HCT116 (cell line): ENCODE measurements around the gene AKAP8. TPM values are rescaled to one million over a fixed set of nuclear protein-coding genes. Genes with fewer than 3 reads are reported as not detected.

Experiments
- ATAC-seq: fragments of 200-7000 bp; cut with Tn5 transposase; 2 replicates; pipeline ENCODE4 v1.9.1; 2020; ENCODE audit warnings: mild to moderate bottlenecking, moderate library complexity
- BruUV-seq: library from RNA; stranded (reverse); fragments of 400-500 nt; replicated peaks from 2 replicates; lab custom pipeline; 2021; lab: Mats Ljungman, UMichigan
- CTCF ChIA-PET: fragments of 300-600 bp; sonication (Branson Sonifier 250); formaldehyde crosslinking; loops from one replicate; lab custom pipeline; 2021; ENCODE audit warnings: antibody characterized with exemption; lab: Charles Lee
- POLR2A ChIA-PET: fragments of 300-600, 350-600 bp; sonication (Branson Sonifier 250); formaldehyde crosslinking; loops from one replicate; lab custom pipeline; 2021; ENCODE audit warnings: antibody characterized with exemption; lab: Charles Lee
- RAD21 ChIA-PET, 2 experiments: fragments of 300-600 bp; sonication (Branson Sonifier 250); formaldehyde crosslinking; loops; one replicate each; lab custom pipeline; 2023; ENCODE audit warnings: low total read pairs in 2 of 2; ENCODE audit not compliant: uncharacterized antibody in 2 of 2, unreplicated experiment in 2 of 2, low non-redundant PET in 1 of 2; lab: Charles Lee
- DNase-seq: peaks from one replicate; pipeline ENCODE4 v3.0.0-alpha.2; 2010; ENCODE audit warnings: low read depth, low spot score
- H2AFZ ChIP-seq: fragments of 200-600 bp; shearing (Covaris generic), sonication (generic); 2 replicates; pipeline ENCODE4 v1.6.1; 2017; ENCODE audit warnings: low read depth, mixed run types, mixed read lengths, antibody characterized with exemption, low read length; ENCODE audit not compliant: poor library complexity, severe bottlenecking
- H3K27ac ChIP-seq: 2 replicates; pipeline ENCODE4 v1.5.1; 2012; ENCODE audit warnings: low read depth, low read length
- H3K27me3 ChIP-seq: fragments of 200-600 bp; sonication (generic); 2 replicates; pipeline ENCODE4 v1.6.1; 2016; ENCODE audit warnings: mixed run types, low read length, mixed read lengths; ENCODE audit not compliant: insufficient read depth
- H3K36me3 ChIP-seq, 2 experiments: fragments of 200-500 bp in 1 of 2; fragments of 200-600 bp in 1 of 2; sonication (Bioruptor generic) in 1 of 2; sonication (generic) in 1 of 2; 2 replicates each; pipeline versions ENCODE4 v1.5.1 to v1.6.1; 2014 to 2016; ENCODE audit warnings: low read length in 2 of 2, inconsistent platforms in 1 of 2, mixed read lengths in 1 of 2, mixed run types in 1 of 2; ENCODE audit not compliant: insufficient read depth in 2 of 2, control insufficient read depth in 1 of 2
- H3K4me1 ChIP-seq, 2 experiments: fragments of 200-600 bp in 1 of 2; sonication (generic) in 1 of 2; 2 replicates each; pipeline versions ENCODE4 v1.5.1 to v1.6.1; 2012 to 2017; ENCODE audit warnings: low read length in 2 of 2, inconsistent platforms in 1 of 2, mild to moderate bottlenecking in 1 of 2, mixed read lengths in 1 of 2, mixed run types in 1 of 2, moderate library complexity in 1 of 2; ENCODE audit not compliant: insufficient read depth in 2 of 2, control insufficient read depth in 1 of 2
- H3K4me2 ChIP-seq: fragments of 200-600 bp; sonication (generic); 2 replicates; pipeline ENCODE4 v1.6.1; 2017; ENCODE audit warnings: mixed run types, low read length, mixed read lengths
- H3K4me3 ChIP-seq, 2 experiments: fragments of 200-600 bp in 1 of 2; sonication (generic) in 1 of 2; replicated peaks in 1 of 2; 2 replicates each; pipeline ENCODE4 v1.5.1; 2011 to 2016; ENCODE audit warnings: low read length in 2 of 2, control low read depth in 1 of 2, low read depth in 1 of 2, mild to moderate bottlenecking in 1 of 2, mixed read lengths in 1 of 2, mixed run types in 1 of 2
- H3K79me2 ChIP-seq: fragments of 200-600 bp; sonication (generic); 2 replicates; pipeline ENCODE4 v1.6.1; 2017; ENCODE audit warnings: mild to moderate bottlenecking, mixed run types, low read length, moderate library complexity, mixed read lengths; ENCODE audit not compliant: insufficient read depth
- H3K9ac ChIP-seq: fragments of 200-600 bp; sonication (generic); 2 replicates; pipeline ENCODE4 v1.6.1; 2016; ENCODE audit warnings: low read length, mixed read lengths
- H3K9me2 ChIP-seq: fragments of 200-600 bp; sonication (generic), shearing (Covaris generic); 2 replicates; pipeline ENCODE4 v1.6.1; 2017; ENCODE audit warnings: mixed run types, mild to moderate bottlenecking, moderate library complexity; ENCODE audit not compliant: insufficient read depth
- H3K9me3 ChIP-seq, 2 experiments: fragments of 200-500 bp in 1 of 2; fragments of 200-600 bp in 1 of 2; sonication (Bioruptor generic) in 1 of 2; sonication (generic) in 1 of 2; 2 replicates each; pipeline ENCODE4 v1.6.1; 2014 to 2017; ENCODE audit warnings: low read length in 2 of 2, mixed read lengths in 2 of 2, inconsistent platforms in 1 of 2, low read depth in 1 of 2, mild to moderate bottlenecking in 1 of 2, mixed run types in 1 of 2, moderate library complexity in 1 of 2; ENCODE audit not compliant: control insufficient read depth in 1 of 2, insufficient read depth in 1 of 2
- H4K20me1 ChIP-seq: fragments of 200-600 bp; sonication (generic), shearing (Covaris generic); 2 replicates; pipeline ENCODE4 v1.6.1; 2017; ENCODE audit warnings: mixed run types, mild to moderate bottlenecking, moderate library complexity; ENCODE audit not compliant: insufficient read depth
- CEBPB ChIP-seq: IDR thresholded peaks from 2 replicates; pipeline ENCODE4 v1.6.1; 2012; ENCODE audit warnings: low read depth
- CTCF ChIP-seq, 3 experiments: fragments of 200-600 bp in 1 of 3; sonication (generic) in 1 of 3; IDR thresholded peaks in 2 of 3; conservative IDR thresholded peaks in 1 of 3; 2 replicates each; pipeline ENCODE4 v1.5.1; 2012 to 2017; ENCODE audit warnings: low read depth in 2 of 3, low read length in 2 of 3, antibody characterized with exemption in 1 of 3, borderline replicate concordance in 1 of 3, control low read depth in 1 of 3, mild to moderate bottlenecking in 1 of 3, mixed read lengths in 1 of 3, mixed run types in 1 of 3, moderate library complexity in 1 of 3; ENCODE audit not compliant: insufficient read depth in 1 of 3
- EGR1 ChIP-seq: IDR thresholded peaks from 2 replicates; pipeline ENCODE4 v1.6.1; 2012; ENCODE audit warnings: low read depth
- EZH2 ChIP-seq: fragments of 200-600 bp; sonication (generic); IDR thresholded peaks from 2 replicates; pipeline ENCODE4 v1.6.1; 2017; ENCODE audit warnings: antibody characterized with exemption, mixed run types
- FOSL1 ChIP-seq: IDR thresholded peaks from 2 replicates; pipeline ENCODE4 v1.6.1; 2012; ENCODE audit warnings: low read depth
- POLR2A ChIP-seq: IDR thresholded peaks from 2 replicates; pipeline ENCODE4 v1.7.0; 2011; ENCODE audit warnings: borderline replicate concordance; ENCODE audit not compliant: insufficient read depth, insufficient read length; ENCODE audit errors: extremely low read depth
- POLR2AphosphoS5 ChIP-seq: IDR thresholded peaks from 2 replicates; pipeline ENCODE4 v1.6.1; 2011; ENCODE audit warnings: mild to moderate bottlenecking, low read depth, low read length, moderate library complexity
- RAD21 ChIP-seq: IDR thresholded peaks from 2 replicates; pipeline ENCODE4 v1.6.1; 2012; ENCODE audit warnings: low read depth, mild to moderate bottlenecking
- SIN3A ChIP-seq: IDR thresholded peaks from 2 replicates; pipeline ENCODE4 v1.6.1; 2012; ENCODE audit warnings: low read depth
- ZFX ChIP-seq: fragments of 450-650 bp; IDR thresholded peaks from 2 replicates; pipeline ENCODE4 v1.6.1; 2017
- intact Hi-C: fragments of 100-400 bp; cut with micrococcal nuclease; formaldehyde crosslinking; loops from 2 replicates; pipeline ENCODE4 v1.10.0; 2022
- total RNA-seq: library from RNA; stranded (reverse); gene quantifications from one replicate; pipeline ENCODE4 v1.2.1, GENCODE V29; 2021; ENCODE audit not compliant: unreplicated experiment

AKAP8 gene
- total RNA-seq, 1 experiment from 2014 or later, result 50.6 TPM

- Histone ChIP-seq H3K27ac (no peak overlapping the region), H3K4me3 (no peak overlapping the region), H2AFZ (no peak overlapping the region), H3K9ac (no peak overlapping the region), H3K79me2 (peaks cover 17% of the 10 kb centered on the region), H3K9me2 (no peaks in the 10 kb centered on the region), H3K36me3 (peaks cover 30 to 64% of the 10 kb centered on the region in 2 experiments), H3K4me2 (no peak overlapping the region), H3K27me3 (no peaks in the 10 kb centered on the region), H3K4me1 (no peaks in the 10 kb centered on the region), H4K20me1 (no peaks in the 10 kb centered on the region), H3K9me3 (no peaks in the 10 kb centered on the region)
- TF ChIP-seq EGR1, result no peak
- TF ChIP-seq POLR2A, result no peak
- no peak for TF ChIP-seq SIN3A
- TF ChIP-seq CTCF (IDR thresholded peaks at IDR 0.05 in 2 of 3, conservative IDR thresholded peaks at IDR 0.05 in 1 of 3; ENCODE audit: borderline replicate concordance in 1 of 3, insufficient read depth in 1 of 3, low read depth in 2 of 3, low read length in 2 of 3), result no peak
- no peak for TF ChIP-seq RAD21
- ChIA-PET POLR2A (no interaction called here), RAD21 (no interaction called here), CTCF (no interaction called here)
- DNase-seq (no peak), ATAC-seq (no peak)
- intact Hi-C loops, result no loop called here
- BruUV-seq, result no TSS peak
Observed at GRCh38 chr19:15368051-15368632, 11.4 kb downstream of the AKAP8 start.

GRCh38 chr19:15367439-15367838 lies 12.1 kb downstream of the AKAP8 start:
- Histone ChIP-seq H3K9ac (no peak overlapping the region), H4K20me1 (no peaks in the 10 kb centered on the region), H2AFZ (no peak overlapping the region), H3K36me3 (peaks cover 26 to 60% of the 10 kb centered on the region in 2 experiments), H3K4me3 (no peak overlapping the region), H3K27ac (no peak overlapping the region), H3K79me2 (peaks cover 10% of the 10 kb centered on the region), H3K9me3 (no peaks in the 10 kb centered on the region), H3K27me3 (no peaks in the 10 kb centered on the region), H3K9me2 (no peaks in the 10 kb centered on the region), H3K4me1 (no peaks in the 10 kb centered on the region), H3K4me2 (no peak overlapping the region)
- TF ChIP-seq EZH2, result no peak
- TF ChIP-seq ZFX, result no peak
- no peak for TF ChIP-seq POLR2AphosphoS5
- TF ChIP-seq FOSL1, result no peak
- TF ChIP-seq EGR1, result no peak
- TF ChIP-seq CEBPB, result no peak
- no peak for TF ChIP-seq RAD21
- POLR2A ChIA-PET, result no interaction called here
- no TSS peak for BruUV-seq
- intact Hi-C loops, result no loop called here
- DNase-seq, result no peak
- RAD21 ChIA-PET, result no interaction called here
- CTCF ChIA-PET, result no interaction called here
- ATAC-seq, result no peak
